Activated CD8-positive, alpha-beta T cell treated with anti-CD3 and anti-CD28 coated beads for 36 hours (primary cell): ENCODE results near the gene TCF19. TPM values are rescaled to one million over a fixed set of nuclear protein-coding genes. Genes with fewer than 3 reads are reported as not detected.

Experiments
- ATAC-seq: fragments of 200-7000 bp; cut with Tn5 transposase; one replicate; pipeline ENCODE4 v1.10.0; 2021; ENCODE audit warnings: mild to moderate bottlenecking, moderate library complexity
- CTCF ChIA-PET: fragments of 350-600 bp; sonication (Branson Sonifier 250); formaldehyde crosslinking; loops from one replicate; lab custom pipeline; 2021; ENCODE audit warnings: antibody characterized with exemption; lab: Charles Lee
- POLR2A ChIA-PET: fragments of 350-600 bp; sonication (Branson Sonifier 250); formaldehyde crosslinking; loops from one replicate; lab custom pipeline; 2021; ENCODE audit warnings: antibody characterized with exemption; lab: Charles Lee
- DNase-seq: peaks from one replicate; pipeline ENCODE4 v3.0.0-alpha.2; 2020
- H3K27ac Mint-ChIP-seq: one replicate; pipeline ENCODE4 v1.8.0; 2021; ENCODE audit warnings: mild to moderate bottlenecking, mixed read lengths
- H3K27me3 Mint-ChIP-seq: one replicate; pipeline ENCODE4 v1.8.0; 2021; ENCODE audit warnings: mixed read lengths
- H3K36me3 Mint-ChIP-seq: one replicate; pipeline ENCODE4 v1.8.0; 2021; ENCODE audit warnings: low read depth, mixed read lengths
- H3K4me1 Mint-ChIP-seq: one replicate; pipeline ENCODE4 v1.8.0; 2021; ENCODE audit warnings: low read depth, mixed read lengths
- H3K4me3 Mint-ChIP-seq: one replicate; pipeline ENCODE4 v1.8.0; 2021; ENCODE audit warnings: mild to moderate bottlenecking, moderate library complexity, mixed read lengths
- H3K9me3 Mint-ChIP-seq: one replicate; pipeline ENCODE4 v1.8.0; 2021; ENCODE audit warnings: mixed read lengths
- CTCF ChIP-seq: fragments of 200-600 bp; IDR thresholded peaks from one replicate; pipeline ENCODE4 v1.8.0; 2022; ENCODE audit warnings: antibody characterized with exemption, mild to moderate bottlenecking
- intact Hi-C: fragments of 100-400 bp; cut with micrococcal nuclease; formaldehyde crosslinking; loops from one replicate; pipeline ENCODE4 v1.10.0; 2022
- total RNA-seq, 2 experiments: library from RNA; stranded (reverse); gene quantifications; one replicate each; pipeline ENCODE4 v1.2.3, GENCODE V29; 2021

Gene TCF19
- total RNA-seq, 2 experiments from 2014 or later, result 91.9 to 92.9 TPM

- peaks cover 2% of the 10 kb centered on the region for H3K36me3 Mint-ChIP-seq
- no peaks in the 10 kb centered on the region for H3K9me3 Mint-ChIP-seq
- H3K27ac Mint-ChIP-seq, result no peak overlapping the region
- ATAC-seq (no peak), DNase-seq (no peak)
- no peaks in the 10 kb centered on the region for H3K27me3 Mint-ChIP-seq
- ChIA-PET POLR2A (interaction anchor here (0.6 to 1.1 kb wide), 2 partner anchors 285 to 423 kb away, joined by 3 to 6 read pairs; no protein-coding TSS in a partner anchor), CTCF (interaction anchor here (1.6 kb wide), 1 partner anchor 16 kb away, joined by 3 read pairs; no protein-coding TSS in a partner anchor)
- no peaks in the 10 kb centered on the region for H3K4me1 Mint-ChIP-seq
- intact Hi-C loops, result no loop called here
- no peak overlapping the region for H3K4me3 Mint-ChIP-seq
- TF ChIP-seq CTCF, result no peak
Observed at GRCh38 chr6:31143148-31143547, 15.2 kb upstream of the TCF19 start.

- intact Hi-C loops, result no loop called here
- ATAC-seq (no peak), DNase-seq (no peak)
- Mint-ChIP-seq H3K4me1 (no peaks in the 10 kb centered on the region), H3K36me3 (peaks cover 2% of the 10 kb centered on the region), H3K27me3 (no peaks in the 10 kb centered on the region), H3K4me3 (no peak overlapping the region), H3K9me3 (no peaks in the 10 kb centered on the region), H3K27ac (no peak overlapping the region)
- ChIA-PET CTCF (interaction anchor here (0.8 kb wide), 1 partner anchor 229 kb away, joined by 3 read pairs; no protein-coding TSS in a partner anchor), POLR2A (interaction anchor here (1.1 to 1.6 kb wide), 2 partner anchors 52 to 287 kb away, joined by 3 to 10 read pairs; no protein-coding TSS in a partner anchor)
- TF ChIP-seq CTCF, result no peak
Observed at GRCh38 chr6:31144296-31144969, 14.0 kb upstream of the TCF19 start.

- POLR2A ChIA-PET, result interaction anchor here (1.6 kb wide), 1 partner anchor 52 kb away, joined by 10 read pairs; no protein-coding TSS in a partner anchor
- ATAC-seq, result no peak
- no peak for DNase-seq
- Mint-ChIP-seq H3K4me1 (no peaks in the 10 kb centered on the region), H3K9me3 (no peaks in the 10 kb centered on the region), H3K36me3 (peaks cover 2% of the 10 kb centered on the region), H3K27me3 (no peaks in the 10 kb centered on the region), H3K27ac (no peak overlapping the region), H3K4me3 (no peak overlapping the region)
- no peak for TF ChIP-seq CTCF
- CTCF ChIA-PET, result interaction anchor here (0.8 kb wide), 1 partner anchor 228 kb away, joined by 3 read pairs; no protein-coding TSS in a partner anchor
- intact Hi-C loops, result no loop called here
Observed at GRCh38 chr6:31144970-31145340, 13.4 kb upstream of the TCF19 start.

GRCh38 chr6:31145386-31145785, 13.0 kb upstream of the TCF19 start:
- no peaks in the 10 kb centered on the region for H3K9me3 Mint-ChIP-seq
- ChIA-PET POLR2A (interaction anchor here (1.6 to 1.7 kb wide), 2 partner anchors 27 to 51 kb away, joined by 5 to 10 read pairs; no protein-coding TSS in a partner anchor), CTCF (interaction anchor here (0.8 to 1.0 kb wide), 2 partner anchors 17 to 228 kb away, joined by 3 to 4 read pairs; no protein-coding TSS in a partner anchor)
- no peak for ATAC-seq
- intact Hi-C loops, result no loop called here
- TF ChIP-seq CTCF, result no peak
- no peak overlapping the region for H3K4me3 Mint-ChIP-seq
- H3K4me1 Mint-ChIP-seq, result no peaks in the 10 kb centered on the region
- no peak overlapping the region for H3K27ac Mint-ChIP-seq
- no peak for DNase-seq
- no peaks in the 10 kb centered on the region for H3K27me3 Mint-ChIP-seq
- peaks cover 2% of the 10 kb centered on the region for H3K36me3 Mint-ChIP-seq
